Ramos (cell line): ENCODE results near the gene STIM2.

ENCODE experiments used
- in situ Hi-C: fragments of 300-500 bp; cut with MboI; formaldehyde crosslinking; loops from one replicate; pipeline ENCODE4 v1.14.3; 2022; ENCODE audit warnings: low sequenced_read_pairs; ENCODE audit not compliant: unreplicated experiment

The STIM2 gene

DNA sequence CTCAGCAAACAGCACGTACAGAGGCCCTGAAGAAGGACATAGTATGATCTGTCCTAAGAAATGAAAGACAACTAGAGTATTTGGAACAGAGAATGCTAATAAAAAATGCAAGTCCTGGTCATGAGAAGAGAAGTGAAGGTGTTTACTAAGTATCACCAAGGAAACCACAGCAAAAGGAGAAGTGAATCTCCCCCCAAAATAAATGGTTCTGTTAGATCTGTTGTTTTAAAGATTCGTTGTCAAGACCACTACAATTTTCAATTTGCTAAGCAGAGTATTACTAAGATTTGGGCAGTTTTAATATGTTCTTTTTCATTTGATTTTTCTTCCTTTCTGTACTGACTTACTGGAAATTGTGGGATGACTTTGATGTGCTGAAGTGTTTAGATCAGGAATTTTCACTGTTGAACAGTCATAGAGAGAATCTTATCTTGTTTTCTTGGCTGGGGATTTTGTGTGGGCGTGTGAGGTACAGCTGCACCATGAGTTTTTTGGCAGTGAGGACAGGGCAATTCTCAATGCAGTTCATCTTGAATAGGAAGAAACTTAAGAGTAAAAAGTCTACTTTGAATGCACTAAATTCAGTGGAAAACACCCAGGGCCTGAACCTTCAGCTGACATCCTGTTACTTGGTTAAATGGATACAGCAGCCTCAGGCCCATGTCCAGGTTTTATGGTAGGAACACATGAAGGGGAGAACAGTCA, 132.2 kb downstream of the STIM2 start:
- in situ Hi-C loops = loop anchor here (10.0 kb wide), 1 partner anchor 108 kb away; no protein-coding TSS in a partner anchor

DNA sequence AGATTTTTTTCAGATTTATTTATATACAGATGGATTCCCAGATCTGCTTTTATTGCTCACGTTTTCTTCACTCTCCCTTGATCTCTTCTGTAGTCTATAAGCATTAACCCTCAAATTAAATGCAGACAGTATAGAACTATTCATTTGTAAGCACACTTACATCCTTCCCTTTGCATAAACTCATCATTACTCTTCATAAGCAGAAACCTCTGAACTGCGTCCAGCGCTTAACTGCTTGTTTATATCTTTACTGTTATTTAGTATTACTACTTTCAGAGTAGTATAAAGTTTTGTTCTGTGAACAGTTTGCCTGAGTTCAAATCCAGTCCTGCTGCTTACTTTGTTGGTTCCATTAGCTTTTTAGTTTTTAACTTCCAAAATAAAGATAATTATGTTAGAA, 132.9 kb downstream of the STIM2 start:
- in situ Hi-C loops = loop anchor here (10.0 kb wide), 1 partner anchor 109 kb away; no protein-coding TSS in a partner anchor

DNA sequence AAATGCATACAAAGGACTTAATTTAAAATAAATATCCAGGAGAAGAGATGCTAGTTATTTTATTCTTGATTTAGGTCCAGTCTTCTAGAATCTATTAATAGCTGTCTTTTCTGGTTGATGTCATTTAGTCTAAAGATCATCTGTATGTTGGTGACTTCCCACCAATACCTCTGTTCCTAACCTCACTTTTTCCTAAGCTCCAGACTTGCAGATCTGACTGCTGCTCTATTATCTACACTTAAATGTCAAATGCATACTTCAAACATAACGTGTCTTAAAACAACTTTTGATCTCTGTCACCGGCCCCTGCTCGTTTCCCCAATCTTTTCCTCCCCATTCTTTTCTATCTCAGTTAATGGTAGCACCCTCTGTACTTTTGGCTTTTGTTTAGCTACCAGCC, 133.3 kb downstream of the STIM2 start:
- in situ Hi-C loops = loop anchor here (10.0 kb wide), 1 partner anchor 109 kb away; no protein-coding TSS in a partner anchor

DNA sequence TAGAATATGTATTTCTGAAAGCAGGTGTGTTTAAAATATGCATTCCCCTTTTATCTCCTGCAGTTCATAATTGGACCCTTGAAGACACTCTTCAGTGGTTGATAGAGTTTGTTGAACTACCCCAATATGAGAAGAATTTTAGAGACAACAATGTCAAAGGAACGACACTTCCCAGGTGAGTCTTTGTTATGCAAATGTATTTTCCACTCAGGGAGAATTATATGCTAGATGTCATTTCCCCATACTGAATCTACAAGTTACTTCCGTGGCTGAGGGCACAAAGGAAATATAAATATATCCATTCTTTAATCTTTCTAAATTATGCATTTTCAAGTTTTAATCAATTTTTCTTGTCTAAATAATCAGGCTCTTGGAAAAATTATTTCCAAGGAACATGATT, 134.7 kb downstream of the STIM2 start:
- in situ Hi-C loops = loop anchor here (10.0 kb wide), 1 partner anchor 111 kb away; no protein-coding TSS in a partner anchor

DNA sequence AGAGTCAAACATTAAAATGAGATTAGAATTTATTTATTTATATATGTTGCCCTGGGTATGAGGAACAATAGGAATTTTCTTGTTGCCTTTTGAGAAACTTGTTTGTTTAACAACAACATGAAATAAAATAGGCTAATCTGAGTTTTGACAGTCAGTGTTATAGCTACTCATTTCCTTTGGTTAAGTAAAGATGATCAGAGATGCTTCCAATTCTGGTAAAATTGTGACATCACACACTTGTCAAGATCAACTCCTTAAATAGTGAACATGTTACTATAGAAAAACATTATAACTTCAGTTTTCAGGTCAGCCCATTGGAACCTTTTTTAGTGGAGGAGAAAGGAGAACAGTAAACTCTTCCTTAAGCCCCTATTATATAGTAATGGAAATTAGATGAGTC, 136.1 kb downstream of the STIM2 start:
- in situ Hi-C loops = loop anchor here (10.0 kb wide), 1 partner anchor 112 kb away; no protein-coding TSS in a partner anchor

DNA sequence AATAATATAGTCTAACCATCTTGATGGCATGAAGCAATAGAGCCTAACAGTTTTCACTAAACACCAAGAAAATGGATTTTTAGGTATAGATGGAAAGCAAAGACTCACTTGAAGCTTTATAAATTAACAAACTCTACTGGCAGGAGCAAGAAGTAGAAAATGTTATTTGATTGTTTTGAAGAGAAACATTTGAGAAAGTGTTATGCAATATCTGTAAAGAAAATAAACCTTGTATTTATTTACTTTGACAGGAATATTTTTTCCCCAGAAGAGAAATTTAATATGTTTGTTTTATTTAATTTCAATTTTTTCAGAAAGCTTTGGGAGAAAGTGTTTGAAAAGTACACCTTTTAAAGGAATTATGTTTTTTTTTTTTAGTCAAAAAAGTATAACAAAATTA, 139.0 kb downstream of the STIM2 start:
- in situ Hi-C loops = loop anchor here (10.0 kb wide), 1 partner anchor 115 kb away; no protein-coding TSS in a partner anchor

DNA sequence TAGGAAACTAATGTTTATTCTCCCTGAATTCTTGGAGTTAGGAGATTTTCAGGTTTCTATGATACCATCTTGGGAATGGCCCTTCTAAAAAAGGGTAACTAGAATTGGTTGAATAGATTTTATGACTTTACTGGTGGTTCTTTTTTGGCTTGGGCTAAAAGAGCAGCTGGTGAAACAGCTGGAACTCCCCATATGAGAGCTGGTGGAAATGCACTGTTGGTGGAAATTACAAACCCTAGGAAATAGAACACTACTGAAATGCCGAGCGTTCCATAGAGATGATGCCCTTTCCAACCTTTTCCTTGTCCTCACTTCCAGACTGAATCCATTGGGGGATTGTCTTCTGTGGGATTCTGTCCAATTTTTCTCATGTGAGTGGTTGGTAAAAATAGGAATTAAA, 139.5 kb downstream of the STIM2 start:
- in situ Hi-C loops = no loop called here

DNA sequence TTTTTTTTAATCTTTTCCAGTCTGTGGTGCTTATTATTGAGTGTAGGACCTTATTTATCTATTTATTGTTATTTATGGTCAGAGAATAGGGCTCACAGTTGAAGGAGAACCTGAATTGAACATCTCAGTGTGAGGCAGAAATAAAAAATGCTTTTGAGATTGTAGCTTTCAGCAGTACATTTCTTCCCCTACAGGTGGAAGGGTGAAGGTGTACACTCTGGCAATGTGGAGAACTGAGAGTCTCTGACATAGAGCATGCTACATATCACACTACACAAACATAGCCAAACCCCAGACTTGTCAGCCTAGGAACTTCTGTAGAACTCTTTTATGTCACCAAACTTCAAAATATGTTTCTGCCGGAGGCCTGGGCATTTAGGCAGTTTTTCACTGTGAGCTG, 140.2 kb downstream of the STIM2 start:
- in situ Hi-C loops = no loop called here

DNA sequence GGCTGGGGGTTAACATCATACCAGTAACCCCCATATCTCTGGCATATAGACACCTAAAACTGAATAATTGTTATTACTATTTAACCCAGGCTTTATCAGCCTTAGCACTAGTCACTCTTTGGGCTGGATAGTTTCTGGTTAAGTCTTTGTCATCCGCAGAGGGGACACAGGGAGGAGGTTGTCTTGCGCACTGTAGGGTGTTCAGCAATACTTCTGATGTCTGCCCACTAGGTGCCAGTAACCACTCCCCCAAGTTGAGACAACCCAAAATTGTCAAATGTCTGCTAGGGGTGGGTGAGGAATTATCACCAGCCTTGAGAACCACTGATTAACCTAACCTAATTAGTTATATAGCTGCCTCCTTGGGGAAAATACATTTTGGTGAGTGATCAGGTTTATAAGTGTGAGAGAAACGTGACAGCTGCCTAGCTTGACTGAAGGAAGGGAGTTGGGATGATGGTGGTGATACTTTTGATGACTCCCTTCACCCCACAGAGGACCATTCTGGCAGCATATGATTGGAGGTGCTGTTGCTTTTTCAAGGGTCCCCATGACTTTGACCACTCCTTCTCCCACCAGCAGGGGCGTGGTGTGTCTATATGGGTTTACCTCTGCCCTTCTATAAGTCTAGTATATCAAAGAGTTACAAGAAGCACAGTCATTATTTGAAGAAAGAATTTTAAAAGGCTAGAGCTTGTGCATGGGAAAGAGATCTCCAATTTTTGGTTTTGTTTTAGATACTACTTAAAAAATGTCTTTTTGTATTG, 140.9 kb downstream of the STIM2 start:
- in situ Hi-C loops = no loop called here

DNA sequence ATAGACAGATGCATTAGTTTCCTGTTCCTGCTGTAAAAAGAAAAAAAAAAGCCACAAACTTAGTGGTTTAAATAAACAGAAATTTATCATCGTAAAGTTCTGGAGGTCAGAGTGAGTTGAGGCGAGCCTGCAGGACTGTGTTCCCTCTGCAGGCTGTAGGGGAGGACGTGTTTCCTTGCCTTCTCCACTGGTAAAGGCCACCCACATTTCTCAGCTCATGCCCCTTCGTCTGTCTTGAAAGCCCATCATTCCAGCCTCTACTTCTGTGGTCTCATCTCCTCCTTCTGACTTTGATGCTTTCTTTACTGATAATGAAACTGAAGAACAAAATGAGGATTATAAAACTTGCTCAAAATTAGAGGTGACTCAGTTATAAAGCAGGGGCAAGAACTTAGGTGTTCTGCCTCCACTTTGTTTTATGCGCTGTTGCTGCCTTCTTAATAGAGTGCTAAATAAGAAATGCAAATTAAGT, 143.0 kb downstream of the STIM2 start:
- in situ Hi-C loops = no loop called here

DNA sequence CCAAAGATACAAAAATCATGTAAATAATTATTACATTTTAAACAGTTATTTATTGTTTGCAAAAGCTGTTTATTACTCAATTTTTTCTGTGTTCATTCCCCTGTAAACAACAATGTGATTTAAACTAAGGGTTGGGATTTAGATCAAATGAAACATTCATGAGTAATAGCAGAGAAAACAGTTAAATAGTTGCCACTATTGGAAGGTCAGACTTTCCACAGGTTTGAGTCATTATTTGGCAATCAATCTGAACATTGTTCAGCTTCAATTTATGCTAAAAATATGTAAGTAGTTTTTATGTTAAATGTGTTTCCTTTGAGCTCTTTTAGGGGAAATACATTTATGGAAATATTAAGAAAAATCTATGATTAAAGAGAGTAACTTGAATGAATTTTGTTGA, 144.9 kb downstream of the STIM2 start:
- in situ Hi-C loops = no loop called here

DNA sequence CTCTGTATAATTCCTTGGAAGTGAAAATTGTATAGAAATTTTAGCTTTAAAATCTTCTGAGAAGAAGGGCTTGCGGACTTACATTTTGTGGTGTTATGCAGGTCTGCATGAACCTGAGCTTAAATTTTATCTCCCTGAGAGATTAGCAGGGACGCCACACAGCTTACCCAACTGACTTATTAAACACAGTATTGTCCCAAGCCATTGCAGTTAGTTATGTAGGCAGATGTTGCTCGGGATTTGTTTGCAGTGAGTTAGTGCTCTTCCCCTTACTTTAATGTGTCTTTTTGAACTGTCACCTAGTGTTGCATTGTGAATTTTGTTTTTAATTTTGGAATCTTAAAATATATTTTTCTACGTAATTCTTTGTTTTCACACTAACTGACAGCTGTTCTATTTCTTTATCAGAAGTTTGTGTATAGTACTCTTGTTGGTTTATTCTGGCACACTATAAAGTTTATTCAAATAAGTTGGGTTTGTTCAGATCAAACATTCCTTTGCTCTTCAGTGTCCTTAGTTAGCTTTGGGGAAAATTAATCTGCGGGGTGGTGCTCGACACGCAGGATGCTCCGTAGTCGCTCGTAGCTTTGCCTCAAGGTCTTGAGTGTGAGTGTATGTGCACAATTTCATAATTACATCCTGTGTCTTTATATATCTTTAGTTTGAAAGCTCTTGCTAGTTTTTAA, 145.4 kb downstream of the STIM2 start:
- in situ Hi-C loops = no loop called here

DNA sequence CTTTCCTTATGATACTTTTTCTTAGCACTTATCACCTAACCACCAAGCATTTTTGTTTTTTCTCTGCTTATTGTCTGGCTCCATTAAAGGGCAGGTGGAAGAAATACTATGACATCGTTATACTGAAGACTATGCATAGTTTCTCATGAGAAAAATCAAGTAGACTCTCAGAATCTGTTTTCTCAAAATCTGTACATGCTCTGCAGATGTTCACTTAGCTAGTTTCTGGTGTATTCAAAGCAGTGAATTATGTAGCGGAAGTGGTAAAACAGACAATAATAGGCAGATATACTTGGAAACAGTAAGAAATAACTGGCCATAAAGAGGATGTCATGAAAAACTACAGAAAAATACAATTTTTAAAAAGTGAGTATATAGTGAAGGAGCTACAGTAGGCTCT, 146.0 kb downstream of the STIM2 start:
- in situ Hi-C loops = no loop called here

DNA sequence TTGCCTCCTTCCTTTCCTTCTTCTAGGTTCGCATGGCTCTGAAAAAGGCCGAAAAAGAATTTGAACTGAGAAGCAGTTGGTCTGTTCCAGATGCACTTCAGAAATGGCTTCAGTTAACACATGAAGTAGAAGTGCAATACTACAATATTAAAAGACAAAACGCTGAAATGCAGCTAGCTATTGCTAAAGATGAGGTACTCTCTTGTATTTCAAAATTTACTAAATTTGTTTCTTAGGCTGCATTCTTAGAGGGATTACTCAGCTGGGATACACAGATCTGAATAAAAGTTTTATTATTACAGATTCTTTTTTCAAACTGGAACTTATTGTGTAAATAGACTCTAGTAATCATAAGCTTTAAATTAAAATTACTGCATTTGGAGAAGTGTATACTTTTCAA, 146.9 kb downstream of the STIM2 start:
- in situ Hi-C loops = no loop called here

DNA sequence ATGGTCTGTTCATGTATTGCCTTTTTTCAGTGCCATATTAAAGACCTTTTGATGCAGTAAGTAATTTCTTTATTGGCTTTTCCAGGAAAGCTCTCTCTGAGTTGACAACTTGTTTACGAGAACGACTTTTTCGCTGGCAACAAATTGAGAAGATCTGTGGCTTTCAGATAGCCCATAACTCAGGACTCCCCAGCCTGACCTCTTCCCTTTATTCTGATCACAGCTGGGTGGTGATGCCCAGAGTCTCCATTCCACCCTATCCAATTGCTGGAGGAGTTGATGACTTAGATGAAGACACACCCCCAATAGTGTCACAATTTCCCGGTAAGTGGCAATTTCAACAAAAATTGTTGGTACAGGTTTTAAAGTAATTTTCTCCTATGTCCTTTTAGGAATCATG, 148.0 kb downstream of the STIM2 start:
- in situ Hi-C loops = no loop called here

DNA sequence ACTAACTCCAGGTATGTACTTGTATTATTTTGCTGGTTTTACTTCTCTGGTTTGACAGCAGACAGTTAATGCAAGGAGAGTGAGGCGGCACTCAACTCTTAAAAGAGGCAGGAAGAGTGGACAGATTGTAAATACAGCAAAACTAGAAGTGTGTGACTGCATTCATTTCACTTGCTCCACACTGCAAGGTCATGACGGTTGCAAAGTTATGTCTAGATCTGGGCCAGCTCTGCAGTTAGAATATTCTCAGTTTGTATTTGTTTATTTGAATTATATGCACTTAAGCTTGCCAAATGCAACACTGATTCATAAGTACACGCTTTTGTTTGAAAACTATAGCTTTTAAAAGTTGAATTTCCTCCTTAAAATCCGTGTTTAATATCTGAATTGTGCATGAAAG, 148.9 kb downstream of the STIM2 start:
- in situ Hi-C loops = no loop called here

DNA sequence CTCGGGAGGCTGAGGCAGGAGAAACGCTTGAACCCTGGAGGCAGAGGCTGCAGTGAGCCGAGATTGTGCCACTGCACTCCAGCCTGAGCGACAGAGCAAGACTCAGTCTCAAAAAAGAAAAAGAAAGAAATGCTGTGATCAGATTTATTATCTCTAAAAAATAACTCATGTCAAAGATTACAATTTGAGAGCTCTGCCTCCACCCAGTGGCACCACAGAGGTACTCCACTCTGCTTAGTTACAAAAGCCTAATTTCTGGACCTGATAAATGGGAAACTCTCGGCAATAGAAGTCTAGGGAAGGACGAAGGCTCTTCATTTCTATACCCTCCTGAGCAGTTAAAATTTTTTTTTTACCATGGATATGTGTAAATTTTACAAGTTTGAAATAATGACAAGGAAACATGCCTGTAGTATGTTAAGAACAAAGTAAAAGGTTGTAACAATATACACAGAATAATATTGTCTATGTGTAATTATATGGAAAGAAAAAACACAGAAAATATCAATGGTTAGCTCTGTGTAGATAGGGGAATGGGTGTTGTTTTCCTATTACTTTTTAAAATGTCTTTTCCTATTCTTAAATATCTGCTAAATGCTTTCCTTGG, 149.8 kb downstream of the STIM2 start:
- in situ Hi-C loops = loop anchor here (10.0 kb wide), 1 partner anchor 546 kb away; no protein-coding TSS in a partner anchor

DNA sequence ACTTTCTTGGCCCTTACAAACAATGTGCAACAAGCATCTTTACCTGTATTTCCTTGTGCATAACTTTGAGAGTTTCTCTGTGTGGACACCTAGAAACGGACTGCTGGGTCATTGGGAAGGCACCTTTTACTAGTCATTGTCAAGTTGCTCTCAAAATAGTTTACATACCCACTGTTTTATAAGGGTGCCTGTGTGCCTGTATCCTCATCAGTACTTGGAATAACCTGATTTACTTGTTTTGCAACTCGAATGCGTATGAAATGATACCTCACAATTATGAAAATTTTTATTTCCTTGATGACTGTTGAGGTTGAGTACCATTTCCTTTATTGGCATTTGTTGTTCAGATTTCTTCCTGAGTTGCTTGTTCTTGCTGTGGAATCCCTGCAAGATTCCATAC, 150.8 kb downstream of the STIM2 start:
- in situ Hi-C loops = loop anchor here (10.0 kb wide), 1 partner anchor 547 kb away; no protein-coding TSS in a partner anchor

DNA sequence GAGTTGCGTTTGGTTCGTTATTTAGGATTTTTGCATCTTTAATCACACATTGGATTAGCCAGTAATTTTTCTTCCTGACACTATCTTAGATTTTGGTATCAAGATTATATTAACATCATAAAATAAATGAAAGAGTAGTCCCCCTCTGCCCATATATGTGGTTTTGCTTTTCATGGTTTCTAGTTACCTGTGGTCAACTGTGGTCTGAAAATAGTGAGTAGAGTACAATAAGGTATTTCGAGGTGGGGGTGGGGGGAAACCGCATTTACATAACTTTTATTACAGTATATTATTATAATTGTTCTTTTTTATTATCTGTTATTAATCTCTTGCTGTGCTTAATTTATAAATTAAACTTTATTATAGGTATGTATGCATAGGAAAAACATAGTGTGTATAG, 152.4 kb downstream of the STIM2 start:
- in situ Hi-C loops = loop anchor here (10.0 kb wide), 1 partner anchor 548 kb away; no protein-coding TSS in a partner anchor

DNA sequence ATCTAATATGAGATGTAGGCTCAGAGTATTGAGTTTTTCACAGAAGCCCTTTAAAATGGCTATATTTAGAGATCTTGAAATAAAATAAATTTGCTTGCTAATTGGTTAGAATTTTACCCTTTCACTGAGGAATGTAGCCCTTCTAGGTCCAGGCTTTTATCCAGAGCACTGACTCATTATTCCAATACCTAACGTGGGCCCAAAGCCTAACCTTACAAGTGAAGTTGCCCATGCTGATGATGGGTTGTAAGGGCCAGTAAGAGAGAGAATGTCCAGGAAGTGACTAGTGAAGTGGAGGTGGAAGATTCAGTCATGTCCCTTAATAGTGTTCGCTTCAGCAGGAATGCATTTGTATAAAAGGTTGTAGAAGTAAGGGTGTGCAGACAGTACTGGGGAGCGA, 155.9 kb downstream of the STIM2 start:
- in situ Hi-C loops = loop anchor here (10.0 kb wide), 1 partner anchor 552 kb away; no protein-coding TSS in a partner anchor
